Daoy (cell line): Measurements from ENCODE around the gene RPS27A. TPM values are rescaled to one million over a fixed set of nuclear protein-coding genes. Genes with fewer than 3 reads are reported as not detected.

Experiments used
- total RNA-seq: library from RNA; depleted of rRNA; stranded (reverse); fragments of >200 nt; shearing (Covaris generic); gene quantifications from 2 replicates; pipeline ENCODE4 v1.2.3, GENCODE V29; 2014; rRNA removed

The RPS27A gene
- total RNA-seq, 1 experiment from 2014 or later: 2,172 TPM

Other genes starting within 250 kb of the RPS27A start
- 137 TPM in 2 replicates for gene RTN4, start 182.2 kb upstream of the RPS27A start, total RNA-seq
- gene CLHC1, start 395 bp upstream of the RPS27A start, total RNA-seq: 3.6 and 7.0 TPM in 2 replicates
- gene MTIF2, start 36.5 kb downstream of the RPS27A start, total RNA-seq: 54.1 and 68.4 TPM in 2 replicates
- gene CCDC88A, start 187.2 kb downstream of the RPS27A start, total RNA-seq: 47.5 and 58.7 TPM in 2 replicates